NCI-H187 (cell line): ENCODE results near the gene CDK15.

ENCODE experiments used
- DNase-seq, 2 experiments: peaks; one replicate each; lab custom pipeline; 2025; lab: John Stamatoyannopoulos, UW

Gene CDK15

GRCh38 chr2:201938156-201938775 lies 131.9 kb downstream of the CDK15 start:
- DNase-seq: no peak

DNA sequence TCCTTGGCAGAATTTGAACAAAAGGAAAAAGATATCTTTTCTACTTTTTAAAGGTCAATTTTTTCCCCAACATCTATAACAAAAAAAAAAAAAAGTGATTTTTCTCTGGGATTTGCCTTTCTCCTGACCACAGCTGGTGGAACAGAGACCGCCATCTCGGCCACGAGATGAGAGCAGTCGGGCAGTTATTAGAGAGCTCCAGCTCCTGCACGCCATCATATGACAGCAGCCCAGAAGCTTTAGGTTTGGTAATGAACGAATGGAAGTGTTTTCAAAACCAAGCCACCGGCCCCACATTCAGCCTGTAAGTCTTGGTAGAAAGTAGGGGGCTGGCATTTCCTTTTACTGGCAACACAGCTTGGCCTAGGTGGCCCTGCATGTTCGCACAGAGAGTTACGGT lies 132.4 kb downstream of the CDK15 start:
- no peak for DNase-seq

DNA sequence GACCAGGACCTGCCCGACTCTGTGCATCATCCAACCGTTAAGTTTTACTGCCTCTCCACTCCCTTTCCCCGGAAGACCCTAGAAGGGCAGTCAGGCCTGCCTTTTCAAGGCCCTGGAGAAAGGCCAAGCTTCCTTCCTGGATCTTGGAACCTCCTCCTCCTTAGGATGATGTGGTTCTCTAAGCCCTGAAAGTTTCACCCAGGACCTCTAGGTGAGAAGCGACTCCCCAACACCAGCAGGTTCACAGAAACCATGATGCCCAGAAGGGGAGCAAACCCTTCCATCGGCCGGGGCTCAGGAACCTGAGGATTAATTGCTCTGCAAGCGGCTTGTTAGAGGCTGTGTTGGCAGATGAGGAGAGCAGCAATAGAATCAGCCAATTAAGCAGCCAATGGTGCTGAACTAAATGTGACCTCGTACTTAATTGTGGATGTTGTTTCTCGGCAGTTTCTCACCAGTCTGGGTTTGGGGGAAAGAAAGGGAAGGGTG lies 133.2 kb downstream of the CDK15 start:
- DNase-seq: no peak

GRCh38 chr2:201942531-201942930 lies 136.2 kb downstream of the CDK15 start:
- DNase-seq: no peak
